Fibroblast of villous mesenchyme (primary cell): ENCODE results near the gene SMDT1. TPM values are rescaled to one million over a fixed set of nuclear protein-coding genes. Genes with fewer than 3 reads are reported as not detected.

Experiments used
- DNase-seq: peaks from one replicate; pipeline ENCODE4 v3.0.0-alpha.2; 2010; ENCODE audit warnings: low read depth
- H3K4me3 ChIP-seq: 2 replicates; pipeline ENCODE4 v1.5.1; 2011; ENCODE audit warnings: low read depth, mild to moderate bottlenecking, low read length
- CTCF ChIP-seq: IDR thresholded peaks from 2 replicates; pipeline ENCODE4 v1.5.1; 2012; ENCODE audit warnings: low read depth, mild to moderate bottlenecking, low read length; ENCODE audit not compliant: insufficient read depth
- total RNA-seq: library from RNA; depleted of rRNA; stranded (reverse); fragments of >200 nt; gene quantifications from 2 replicates; pipeline ENCODE4 v1.2.3, GENCODE V29; 2012

The SMDT1 gene
- total RNA-seq, 1 donor = 5.2 TPM

- no peak for TF ChIP-seq CTCF
- H3K4me3 ChIP-seq = no peak overlapping the region
- no peak for DNase-seq
Observed at GRCh38 chr22:42052765-42053164, 26.7 kb upstream of the SMDT1 start.

- no peak for TF ChIP-seq CTCF
- H3K4me3 ChIP-seq = no peak overlapping the region
- DNase-seq = no peak
Observed at GRCh38 chr22:42056757-42057511, 22.6 kb upstream of the SMDT1 start.

- no peak for TF ChIP-seq CTCF
- DNase-seq = no peak
- H3K4me3 ChIP-seq = no peak overlapping the region
Observed at GRCh38 chr22:42060489-42060888, 19.0 kb upstream of the SMDT1 start.

GRCh38 chr22:42061041-42061440 lies 18.5 kb upstream of the SMDT1 start:
- no peak for DNase-seq
- H3K4me3 ChIP-seq = no peak overlapping the region
- TF ChIP-seq CTCF = no peak

- no peak for TF ChIP-seq CTCF
- DNase-seq = no peak
- no peak overlapping the region for H3K4me3 ChIP-seq
Observed at GRCh38 chr22:42062506-42063170, 16.9 kb upstream of the SMDT1 start.

GRCh38 chr22:42064629-42065028 lies 14.9 kb upstream of the SMDT1 start:
- no peak for DNase-seq
- H3K4me3 ChIP-seq = no peak overlapping the region
- no peak for TF ChIP-seq CTCF
